Breast epithelium (tissue), 4 donors: ENCODE measurements around the gene PDE4C. TPM values are rescaled to one million over a fixed set of nuclear protein-coding genes. Genes with fewer than 3 reads are reported as not detected.
A peak's percentile ranks its signal among the peaks of the same experiment; 100 is the strongest.

Experiments used
- DNase-seq, 2 donors: peaks; one replicate each; pipeline ENCODE4 v3.0.0-alpha.2; 2019; ENCODE audit warnings: low spot score in 2 of 2
- H3K27ac ChIP-seq, 2 donors: fragments of 200-600 bp; sonication (generic) in 1 of 2; one replicate each; pipeline ENCODE4 v1.5.1; 2016 to 2019; ENCODE audit warnings: mild to moderate bottlenecking in 1 of 2
- H3K27me3 ChIP-seq, 2 donors: fragments of 200-600 bp; sonication (generic) in 1 of 2; one replicate each; pipeline versions ENCODE4 v1.5.1 to v1.6.0; 2017 to 2019; ENCODE audit warnings: control low read depth in 1 of 2, mild to moderate bottlenecking in 1 of 2
- H3K36me3 ChIP-seq: fragments of 200-600 bp; one replicate; pipeline ENCODE4 v1.5.1; 2019
- H3K4me1 ChIP-seq, 2 donors: fragments of 200-600 bp; sonication (generic); one replicate each; pipeline ENCODE4 v1.5.1; 2016 to 2019; ENCODE audit warnings: control low read depth in 1 of 2
- H3K4me3 ChIP-seq, 3 donors: fragments of 200-600 bp; sonication (generic); 1 replicate in 2 of 3; 2 replicates in 1 of 3; pipeline ENCODE4 v1.5.1; 2016 to 2019; ENCODE audit warnings: mild to moderate bottlenecking in 3 of 3, moderate library complexity in 2 of 3
- H3K9me3 ChIP-seq, 2 donors: fragments of 200-600 bp; sonication (generic) in 1 of 2; one replicate each; pipeline ENCODE4 v1.5.1; 2016 to 2019; ENCODE audit warnings: control low read depth in 1 of 2
- CTCF ChIP-seq, 3 donors: fragments of 450-650 bp; IDR thresholded peaks; one replicate each; pipeline ENCODE4 v1.5.1; 2016 to 2017; ENCODE audit warnings: antibody characterized with exemption in 3 of 3, mild to moderate bottlenecking in 3 of 3, moderate library complexity in 3 of 3
- POLR2A ChIP-seq: fragments of 450-650 bp; IDR thresholded peaks from one replicate; pipeline ENCODE4 v1.6.1; 2016; ENCODE audit warnings: antibody characterized with exemption, mild to moderate bottlenecking, moderate library complexity
- POLR2AphosphoS5 ChIP-seq, 3 donors: sonication (generic); formaldehyde crosslinking; IDR thresholded peaks; one replicate each; pipeline ENCODE4 v1.6.1; 2017; ENCODE audit warnings: antibody characterized with exemption in 3 of 3
- intact Hi-C: fragments of 100-400 bp; cut with DNase I; formaldehyde crosslinking; loops from one replicate; pipeline ENCODE4 v1.15.1; 2023; ENCODE audit warnings: low total_unique reads
- total RNA-seq, 3 donors: library from RNA; depleted of rRNA; stranded (reverse); fragments of >200 nt; gene quantifications; one replicate each; pipeline ENCODE4 v1.1.0, GENCODE V29; 2016

The PDE4C gene
- total RNA-seq, 3 donors from 2014 or later = 0.33 to 1.3 TPM; not detected in 1

GRCh38 chr19:18221815-18222725 lies 4.2 kb downstream of the PDE4C start:
- no peak overlapping the region for H3K27ac ChIP-seq
- peaks cover 0 to 5% of the 10 kb centered on the region in 2 donors for H3K4me1 ChIP-seq
- H3K27me3 ChIP-seq = peaks cover 10 to 45% of the 10 kb centered on the region in 2 donors
- intact Hi-C loops = no loop called here
- no peaks in the 10 kb centered on the region for H3K9me3 ChIP-seq
- no peak for DNase-seq
- no peak for TF ChIP-seq CTCF (IDR thresholded peaks at IDR 0.05)
- no peak for TF ChIP-seq POLR2AphosphoS5 (IDR thresholded peaks at IDR 0.05)
- no peak for TF ChIP-seq POLR2A
- H3K36me3 ChIP-seq = no peaks in the 10 kb centered on the region
- H3K4me3 ChIP-seq = no peak overlapping the region

- H3K27ac ChIP-seq = no peak overlapping the region
- H3K9me3 ChIP-seq = no peaks in the 10 kb centered on the region
- intact Hi-C loops = no loop called here
- no peak for DNase-seq
- peaks cover 0 to 5% of the 10 kb centered on the region in 2 donors for H3K4me1 ChIP-seq
- TF ChIP-seq POLR2A (no peak), CTCF (IDR thresholded peaks at IDR 0.05) (no peak), POLR2AphosphoS5 (IDR thresholded peaks at IDR 0.05) (no peak)
- peaks cover 7 to 32% of the 10 kb centered on the region in 2 donors for H3K27me3 ChIP-seq
- H3K36me3 ChIP-seq = no peaks in the 10 kb centered on the region
- H3K4me3 ChIP-seq = peak overlapping the region in 1 of 3 donors; percentile 25
These were observed 5.5 kb downstream of the PDE4C start for GRCh38 chr19:18220632-18221275.

- Histone ChIP-seq H3K27ac (no peak overlapping the region), H3K4me3 (no peak overlapping the region), H3K9me3 (no peaks in the 10 kb centered on the region), H3K4me1 (peaks cover 0 to 5% of the 10 kb centered on the region in 2 donors), H3K36me3 (no peaks in the 10 kb centered on the region), H3K27me3 (peaks cover 6 to 25% of the 10 kb centered on the region in 2 donors)
- DNase-seq = no peak
- TF ChIP-seq POLR2AphosphoS5 (IDR thresholded peaks at IDR 0.05) (no peak), POLR2A (no peak), CTCF (IDR thresholded peaks at IDR 0.05) (no peak)
- intact Hi-C loops = no loop called here
These were observed 6.2 kb downstream of the PDE4C start for GRCh38 chr19:18219911-18220631.

- peaks cover 5 to 20% of the 10 kb centered on the region in 2 donors for H3K27me3 ChIP-seq
- H3K4me3 ChIP-seq = no peak overlapping the region
- intact Hi-C loops = no loop called here
- no peaks in the 10 kb centered on the region for H3K9me3 ChIP-seq
- H3K36me3 ChIP-seq = no peaks in the 10 kb centered on the region
- H3K27ac ChIP-seq = no peak overlapping the region
- DNase-seq = no peak
- H3K4me1 ChIP-seq = no peaks in the 10 kb centered on the region
- no peak for TF ChIP-seq CTCF (IDR thresholded peaks at IDR 0.05)
- no peak for TF ChIP-seq POLR2A
- no peak for TF ChIP-seq POLR2AphosphoS5 (IDR thresholded peaks at IDR 0.05)
These were observed 7.6 kb downstream of the PDE4C start for GRCh38 chr19:18218600-18218999.
